GM12864 (cell line): ENCODE measurements around the gene CDH4.

Experiments used
- DNase-seq: peaks from one replicate; pipeline ENCODE4 v3.0.0-alpha.2; 2011; ENCODE audit warnings: low read depth
- H3K4me3 ChIP-seq: 2 replicates; pipeline ENCODE4 v1.5.1; 2011; ENCODE audit warnings: mild to moderate bottlenecking, low read depth, low read length, control low read depth
- TF ChIP-seq, protein P1 (sequence below): IDR thresholded peaks from 2 replicates; pipeline ENCODE4 v1.5.1; 2011; ENCODE audit warnings: low read depth, mild to moderate bottlenecking, moderate library complexity, low read length, control low read depth, inconsistent platforms; ENCODE audit errors: missing control alignments

The CDH4 gene

DNA sequence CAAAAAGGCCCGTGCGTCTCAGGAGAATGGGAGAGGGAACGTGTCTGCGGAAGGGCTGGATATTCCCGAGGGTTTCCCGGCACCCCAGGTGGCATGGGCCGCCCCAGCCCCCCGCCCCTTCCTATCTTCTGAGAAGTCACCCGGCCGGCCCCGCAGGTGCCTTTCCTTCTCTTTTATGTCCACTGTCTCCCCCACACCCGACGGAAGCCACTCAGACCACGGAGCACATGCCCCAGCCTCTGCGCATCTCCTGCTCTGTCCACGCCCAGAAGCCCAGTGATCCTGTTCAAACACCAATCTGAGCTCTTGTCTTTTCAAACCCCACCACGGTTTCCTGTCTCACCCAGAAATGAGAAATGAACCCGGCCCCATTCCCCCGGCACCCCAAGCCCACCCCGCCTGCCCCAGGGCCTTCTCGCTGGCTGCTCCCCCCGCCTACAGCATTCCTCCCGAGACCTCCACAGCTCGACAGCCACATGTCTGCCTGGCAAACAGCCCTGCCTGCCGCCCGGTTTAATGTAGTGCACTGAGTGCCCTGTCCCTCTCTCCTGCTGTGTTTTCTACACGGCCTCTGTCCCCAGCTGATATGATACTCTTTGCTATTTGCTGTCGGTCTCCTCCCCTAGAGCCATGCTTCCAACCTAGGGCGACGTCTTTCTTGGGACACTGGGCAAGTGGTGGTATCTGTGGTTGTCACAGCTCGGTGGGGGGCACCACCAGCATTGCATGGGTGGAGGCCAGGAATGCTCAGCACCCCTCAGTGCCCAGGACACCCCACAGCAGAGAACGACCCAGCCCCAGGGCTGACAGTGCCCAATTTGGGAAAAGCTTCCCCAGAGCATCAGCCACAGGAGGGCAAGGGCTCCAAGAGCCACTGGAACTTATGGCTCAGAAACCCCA lies 630.9 kb downstream of the CDH4 start:
- TF ChIP-seq, protein P1, sequence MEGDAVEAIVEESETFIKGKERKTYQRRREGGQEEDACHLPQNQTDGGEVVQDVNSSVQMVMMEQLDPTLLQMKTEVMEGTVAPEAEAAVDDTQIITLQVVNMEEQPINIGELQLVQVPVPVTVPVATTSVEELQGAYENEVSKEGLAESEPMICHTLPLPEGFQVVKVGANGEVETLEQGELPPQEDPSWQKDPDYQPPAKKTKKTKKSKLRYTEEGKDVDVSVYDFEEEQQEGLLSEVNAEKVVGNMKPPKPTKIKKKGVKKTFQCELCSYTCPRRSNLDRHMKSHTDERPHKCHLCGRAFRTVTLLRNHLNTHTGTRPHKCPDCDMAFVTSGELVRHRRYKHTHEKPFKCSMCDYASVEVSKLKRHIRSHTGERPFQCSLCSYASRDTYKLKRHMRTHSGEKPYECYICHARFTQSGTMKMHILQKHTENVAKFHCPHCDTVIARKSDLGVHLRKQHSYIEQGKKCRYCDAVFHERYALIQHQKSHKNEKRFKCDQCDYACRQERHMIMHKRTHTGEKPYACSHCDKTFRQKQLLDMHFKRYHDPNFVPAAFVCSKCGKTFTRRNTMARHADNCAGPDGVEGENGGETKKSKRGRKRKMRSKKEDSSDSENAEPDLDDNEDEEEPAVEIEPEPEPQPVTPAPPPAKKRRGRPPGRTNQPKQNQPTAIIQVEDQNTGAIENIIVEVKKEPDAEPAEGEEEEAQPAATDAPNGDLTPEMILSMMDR: no peak
- no peak overlapping the region for H3K4me3 ChIP-seq

GRCh38 chr20:61883857-61884393 lies 631.9 kb downstream of the CDH4 start:
- TF ChIP-seq, protein P1: no peak
- no peak for DNase-seq
- H3K4me3 ChIP-seq: no peak overlapping the region

More for the DNA sequence above, 630.9 kb downstream of the CDH4 start:
- no peak for DNase-seq

DNA sequence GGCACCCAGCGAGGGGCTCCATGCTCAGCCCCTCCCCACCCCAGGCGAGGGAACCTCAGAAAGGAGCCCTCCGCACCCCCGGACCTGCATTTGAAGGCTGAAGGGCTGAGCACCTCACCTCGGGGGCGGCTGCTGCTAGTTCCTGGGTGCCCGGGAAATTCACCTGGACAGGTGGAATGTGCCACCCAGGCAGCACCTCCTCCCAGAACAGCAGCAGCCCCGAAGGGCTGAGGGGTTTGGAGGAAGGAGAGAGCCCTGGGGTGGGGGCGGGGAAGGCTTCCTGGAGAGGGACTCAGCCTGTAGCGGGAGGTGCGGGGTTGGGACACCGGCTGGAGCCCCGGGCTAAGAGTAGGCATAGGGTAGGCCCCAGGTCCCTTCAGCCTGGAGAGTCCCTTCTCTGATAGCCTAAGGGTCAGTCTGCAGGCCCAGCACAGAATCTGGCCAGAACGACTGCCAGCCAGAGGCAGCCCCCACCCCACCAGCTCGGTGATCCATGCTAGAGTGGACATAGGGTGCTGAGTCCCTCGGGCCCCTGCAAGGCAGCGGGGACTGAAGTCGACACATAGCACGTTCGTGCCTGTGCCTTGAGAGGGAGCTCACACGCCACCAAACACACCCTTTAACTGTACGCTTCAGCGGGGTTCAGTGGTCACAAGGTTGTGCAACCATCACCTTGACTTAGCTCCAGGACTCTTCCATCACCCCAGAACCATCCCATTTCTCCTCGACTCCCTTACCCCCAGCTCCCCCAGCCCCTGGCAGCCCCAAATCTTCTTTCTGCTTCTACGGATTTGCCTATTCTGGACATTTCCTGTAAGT lies 632.7 kb downstream of the CDH4 start:
- H3K4me3 ChIP-seq: no peak overlapping the region
- TF ChIP-seq, protein P1: no peak
- no peak for DNase-seq

DNA sequence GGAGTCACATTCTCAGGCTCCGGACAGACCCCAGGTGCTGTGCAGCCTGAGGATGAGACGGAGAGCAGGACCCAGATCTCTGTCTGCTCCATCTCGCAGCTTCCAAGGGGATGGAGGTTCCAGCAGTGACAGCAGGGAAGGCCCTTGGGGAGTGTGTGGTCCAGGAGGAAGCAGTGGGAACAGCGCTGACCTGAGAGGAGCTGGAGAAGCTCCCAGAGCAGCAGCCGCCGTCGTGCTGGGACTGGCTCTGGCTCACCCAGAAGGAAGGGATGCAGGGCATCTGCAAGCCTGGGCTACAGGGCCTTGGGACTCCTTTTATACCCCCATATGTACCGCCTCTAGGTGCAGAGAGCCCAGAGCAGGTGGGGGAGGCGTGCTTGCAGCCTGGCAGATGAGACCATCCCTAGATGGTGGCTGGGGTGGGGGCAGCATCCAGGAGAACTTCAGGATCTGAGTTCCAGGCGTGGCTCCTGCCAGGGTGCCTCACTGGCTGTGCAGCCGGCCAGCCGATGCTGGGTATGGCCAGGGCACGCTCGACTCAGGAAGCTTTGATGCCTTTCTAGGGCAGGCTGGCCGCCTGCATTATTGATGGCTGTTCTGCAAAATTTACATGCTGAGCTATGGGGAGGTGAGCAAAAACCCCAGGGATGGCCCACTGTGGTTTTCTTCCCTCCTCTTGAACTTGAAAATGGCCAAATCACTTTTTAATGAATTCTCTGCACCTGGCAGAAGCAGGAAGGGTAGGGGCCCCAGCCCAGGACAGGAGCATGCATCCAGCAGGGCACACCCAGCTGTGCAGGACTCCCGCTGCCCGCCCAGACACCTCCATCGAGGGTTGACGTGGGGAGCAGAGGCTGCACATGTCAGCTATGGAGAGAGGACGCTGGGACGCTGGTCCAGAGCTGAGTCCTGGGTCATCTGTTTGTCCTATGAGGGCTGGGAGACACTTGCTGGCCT lies 634.0 kb downstream of the CDH4 start:
- DNase-seq: no peak
- TF ChIP-seq, protein P1: no peak
- H3K4me3 ChIP-seq: no peak overlapping the region

- H3K4me3 ChIP-seq: no peak overlapping the region
- DNase-seq: no peak
- TF ChIP-seq, protein P1: peak; percentile 96
Observed at GRCh38 chr20:61886721-61887595, 634.9 kb downstream of the CDH4 start.
